ENCODE results near the gene SLC24A1. TPM values are rescaled to one million over a fixed set of nuclear protein-coding genes. Genes with fewer than 3 reads are reported as not detected.

Gene SLC24A1
- polyA plus RNA-seq, 1 experiment = 5.5 TPM

GRCh38 chr15:65603559-65603958, 18.2 kb upstream of the SLC24A1 start:
- TF ChIP-seq CTCF (IDR thresholded peaks at IDR 0.05; ENCODE audit: low read depth, low read length) = no peak
- ChIA-PET POLR2A (interaction anchor here (0.6 kb wide), 1 partner anchor 87 kb away, joined by 5 read pairs; no protein-coding TSS in a partner anchor), CTCF (no interaction called here)
- no peak overlapping the region for H3K27ac ChIP-seq (ENCODE audit: low read depth, low read length)
- no peaks in the 10 kb centered on the region for H3K27me3 ChIP-seq (ENCODE audit: control insufficient read depth, insufficient read depth, low read length)
- no peaks in the 10 kb centered on the region for H3K9me3 ChIP-seq (ENCODE audit: control insufficient read depth, insufficient read depth, low read length)
- no peak for DNase-seq (ENCODE audit: low read depth, low spot score)
- no peak overlapping the region for H3K4me3 ChIP-seq (ENCODE audit: low read depth, low read length)

GRCh38 chr15:65610871-65611718, 10.6 kb upstream of the SLC24A1 start, which contains the start of gene INTS14:
Gene INTS14 (minus strand): TSS chr15:65611131. CDS start chr15:65607380, 3,751 bp downstream.
- H3K9me3 ChIP-seq (ENCODE audit: control insufficient read depth, insufficient read depth, low read length) = no peaks in the 10 kb centered on the region
- no peaks in the 10 kb centered on the region for H3K27me3 ChIP-seq (ENCODE audit: control insufficient read depth, insufficient read depth, low read length)
- peak within 1 kb of the TSS; percentile 80 for H3K4me3 ChIP-seq (ENCODE audit: low read depth, low read length)
- POLR2A ChIA-PET = interaction anchor here (0.5 to 1.5 kb wide), 18 partner anchors 8 to 709 kb away, joined by 3 to 31 read pairs (median 4); partner anchors contain the start of genes HACD3 and RAB11A
- TF ChIP-seq CTCF (IDR thresholded peaks at IDR 0.05; ENCODE audit: low read depth, low read length) = peak; percentile 46; the same call in 1 of the 2 replicates
- peak; percentile 89 for DNase-seq (ENCODE audit: low read depth, low spot score)
- CTCF ChIA-PET = interaction anchor here (0.5 to 2.0 kb wide), 24 partner anchors 8 to 886 kb away, joined by 3 to 9 read pairs (median 3); partner anchors contain the start of genes HACD3, RAB11A, SLC24A1 and SNAPC5
- H3K27ac ChIP-seq (ENCODE audit: low read depth, low read length) = peak within 1 kb of the TSS; percentile 95

GRCh38 chr15:65611888-65612615, 9.7 kb upstream of the SLC24A1 start:
- no peak for DNase-seq (ENCODE audit: low read depth, low spot score)
- ChIA-PET CTCF (interaction anchor here (0.6 to 2.0 kb wide), 5 partner anchors 17 to 885 kb away, joined by 3 to 9 read pairs (median 5); partner anchors contain the start of gene SNAPC5), POLR2A (interaction anchor here (0.6 to 1.5 kb wide), 3 partner anchors 17 to 511 kb away, joined by 3 to 5 read pairs (median 3); no protein-coding TSS in a partner anchor)
- Histone ChIP-seq H3K27me3 (ENCODE audit: control insufficient read depth, insufficient read depth, low read length) (no peaks in the 10 kb centered on the region), H3K9me3 (ENCODE audit: control insufficient read depth, insufficient read depth, low read length) (no peaks in the 10 kb centered on the region), H3K27ac (ENCODE audit: low read depth, low read length) (peak overlapping the region; percentile 95), H3K4me3 (ENCODE audit: low read depth, low read length) (peak overlapping the region; percentile 80)
- TF ChIP-seq CTCF (IDR thresholded peaks at IDR 0.05; ENCODE audit: low read depth, low read length) = no peak

GRCh38 chr15:65612616-65612946, 9.2 kb upstream of the SLC24A1 start:
- H3K9me3 ChIP-seq (ENCODE audit: control insufficient read depth, insufficient read depth, low read length) = no peaks in the 10 kb centered on the region
- no peak for DNase-seq (ENCODE audit: low read depth, low spot score)
- ChIA-PET POLR2A (interaction anchor here (0.6 kb wide), 1 partner anchor 511 kb away, joined by 3 read pairs; no protein-coding TSS in a partner anchor), CTCF (interaction anchor here (1.1 kb wide), 1 partner anchor 26 kb away, joined by 3 read pairs; no protein-coding TSS in a partner anchor)
- TF ChIP-seq CTCF (IDR thresholded peaks at IDR 0.05; ENCODE audit: low read depth, low read length) = no peak
- H3K27me3 ChIP-seq (ENCODE audit: control insufficient read depth, insufficient read depth, low read length) = no peaks in the 10 kb centered on the region
- no peak overlapping the region for H3K27ac ChIP-seq (ENCODE audit: low read depth, low read length)
- no peak overlapping the region for H3K4me3 ChIP-seq (ENCODE audit: low read depth, low read length)
